Calu3 (cell line): ENCODE measurements around the gene PPP1R13L. TPM values are rescaled to one million over a fixed set of nuclear protein-coding genes. Genes with fewer than 3 reads are reported as not detected.

ENCODE experiments used
- BruUV-seq: library from RNA; stranded (reverse); fragments of 400-500 nt; replicated peaks from 2 replicates; lab custom pipeline; 2021; lab: Mats Ljungman, UMichigan
- CTCF ChIA-PET: fragments of 300-600 bp; sonication (Branson Sonifier 250); formaldehyde crosslinking; loops from one replicate; lab custom pipeline; 2022; ENCODE audit warnings: antibody characterized with exemption; lab: Charles Lee
- DNase-seq: peaks from one replicate; pipeline ENCODE4 v3.0.0; 2022
- H3K27ac Mint-ChIP-seq: one replicate; pipeline ENCODE4 v1.8.0; 2022; ENCODE audit warnings: mixed read lengths; ENCODE audit not compliant: unreplicated experiment
- H3K27me3 Mint-ChIP-seq: one replicate; pipeline ENCODE4 v1.8.0; 2022; ENCODE audit warnings: mixed read lengths; ENCODE audit not compliant: unreplicated experiment
- H3K36me3 Mint-ChIP-seq: one replicate; pipeline ENCODE4 v1.8.0; 2022; ENCODE audit warnings: mild to moderate bottlenecking, moderate library complexity, mixed read lengths; ENCODE audit not compliant: insufficient read depth, unreplicated experiment
- H3K4me1 Mint-ChIP-seq: one replicate; pipeline ENCODE4 v1.8.0; 2022; ENCODE audit warnings: mild to moderate bottlenecking, low read depth, mixed read lengths; ENCODE audit not compliant: unreplicated experiment
- H3K4me3 Mint-ChIP-seq: one replicate; pipeline ENCODE4 v1.8.0; 2022; ENCODE audit warnings: mild to moderate bottlenecking, low read depth, moderate library complexity, mixed read lengths; ENCODE audit not compliant: unreplicated experiment
- H3K9me3 Mint-ChIP-seq: one replicate; pipeline ENCODE4 v1.8.0; 2022; ENCODE audit warnings: low read depth, mixed read lengths; ENCODE audit not compliant: unreplicated experiment
- CTCF ChIP-seq: fragments of 200-600 bp; IDR thresholded peaks from one replicate; pipeline ENCODE4 v1.8.0; 2022; ENCODE audit warnings: antibody characterized with exemption; ENCODE audit not compliant: unreplicated experiment
- intact Hi-C: fragments of 100-400 bp; cut with micrococcal nuclease; formaldehyde crosslinking; loops from one replicate; pipeline ENCODE4 v1.10.0; 2022; ENCODE audit not compliant: unreplicated experiment
- total RNA-seq: library from RNA; stranded (reverse); gene quantifications from 2 replicates; pipeline ENCODE4 v1.2.3, GENCODE V29; 2022

The PPP1R13L gene
- total RNA-seq, 1 experiment from 2014 or later = 135 TPM

GRCh38 chr19:45349430-45349941 lies 55.4 kb downstream of the PPP1R13L start:
- CTCF ChIA-PET = interaction anchor here (0.6 kb wide), 1 partner anchor 488 kb away, joined by 5 read pairs; no protein-coding TSS in a partner anchor
- Mint-ChIP-seq H3K4me3 (no peak overlapping the region), H3K36me3 (peaks cover 44% of the 10 kb centered on the region), H3K27me3 (no peaks in the 10 kb centered on the region), H3K9me3 (no peaks in the 10 kb centered on the region), H3K27ac (no peak overlapping the region), H3K4me1 (no peaks in the 10 kb centered on the region)
- no peak for TF ChIP-seq CTCF
- no peak for DNase-seq
- intact Hi-C loops = no loop called here
- BruUV-seq = no TSS peak

GRCh38 chr19:45349126-45349415 lies 55.8 kb downstream of the PPP1R13L start:
- no peak for DNase-seq
- TF ChIP-seq CTCF = no peak
- CTCF ChIA-PET = no interaction called here
- H3K36me3 Mint-ChIP-seq = peaks cover 40% of the 10 kb centered on the region
- H3K9me3 Mint-ChIP-seq = no peaks in the 10 kb centered on the region
- no peak overlapping the region for H3K27ac Mint-ChIP-seq
- no peaks in the 10 kb centered on the region for H3K27me3 Mint-ChIP-seq
- intact Hi-C loops = no loop called here
- H3K4me1 Mint-ChIP-seq = no peaks in the 10 kb centered on the region
- no TSS peak for BruUV-seq
- H3K4me3 Mint-ChIP-seq = no peak overlapping the region

- H3K4me3 Mint-ChIP-seq = no peak overlapping the region
- H3K4me1 Mint-ChIP-seq = no peaks in the 10 kb centered on the region
- CTCF ChIA-PET = no interaction called here
- no TSS peak for BruUV-seq
- TF ChIP-seq CTCF = no peak
- no peaks in the 10 kb centered on the region for H3K9me3 Mint-ChIP-seq
- no peaks in the 10 kb centered on the region for H3K27me3 Mint-ChIP-seq
- no peak for DNase-seq
- peaks cover 38% of the 10 kb centered on the region for H3K36me3 Mint-ChIP-seq
- H3K27ac Mint-ChIP-seq = no peak overlapping the region
- intact Hi-C loops = no loop called here
Observed at GRCh38 chr19:45348367-45349125, 56.3 kb downstream of the PPP1R13L start.

- Mint-ChIP-seq H3K36me3 (peaks cover 38% of the 10 kb centered on the region), H3K27ac (no peak overlapping the region), H3K9me3 (no peaks in the 10 kb centered on the region), H3K4me1 (no peaks in the 10 kb centered on the region), H3K27me3 (no peaks in the 10 kb centered on the region), H3K4me3 (no peak overlapping the region)
- CTCF ChIA-PET = interaction anchor here (0.6 kb wide), 1 partner anchor 18 kb away, joined by 6 read pairs; no protein-coding TSS in a partner anchor
- DNase-seq = no peak
- TF ChIP-seq CTCF = no peak
- intact Hi-C loops = no loop called here
- no TSS peak for BruUV-seq
Observed at GRCh38 chr19:45347570-45348366, 57.1 kb downstream of the PPP1R13L start.
